Neural cell (in vitro differentiated cells): ENCODE measurements around the gene RHO. TPM values are rescaled to one million over a fixed set of nuclear protein-coding genes. Genes with fewer than 3 reads are reported as not detected.

Experiments used
- H2AFZ ChIP-seq: fragments of 200-600, 300-800 bp; sonication (generic), shearing (Covaris generic); 2 replicates; pipeline ENCODE4 v1.6.0; 2014; ENCODE audit warnings: low read depth, mild to moderate bottlenecking, antibody characterized with exemption, low read length, moderate library complexity
- H3F3A ChIP-seq: fragments of 200-600 bp; shearing (Covaris generic); 2 replicates; pipeline ENCODE4 v1.6.1; 2016; ENCODE audit warnings: mild to moderate bottlenecking, moderate library complexity, mixed read lengths, antibody characterized with exemption, low read length; ENCODE audit not compliant: insufficient read depth, poor library complexity, severe bottlenecking
- H3K27ac ChIP-seq: fragments of 200-600, 300-800 bp; sonication (generic), shearing (Covaris generic); 2 replicates; pipeline ENCODE4 v1.5.1; 2014; ENCODE audit warnings: mild to moderate bottlenecking, low read length, moderate library complexity
- H3K27me3 ChIP-seq: fragments of 300-800, 200-600 bp; sonication (generic), shearing (Covaris generic); 2 replicates; pipeline ENCODE4 v1.6.0; 2014; ENCODE audit warnings: mild to moderate bottlenecking, low read depth, low read length, moderate library complexity; ENCODE audit not compliant: insufficient read depth
- H3K36me3 ChIP-seq: fragments of 300-800, 200-600 bp; sonication (generic), shearing (Covaris generic); 2 replicates; pipeline ENCODE4 v1.5.1; 2014; ENCODE audit warnings: mild to moderate bottlenecking, antibody characterized with exemption, low read length, moderate library complexity; ENCODE audit not compliant: insufficient read depth
- H3K4me2 ChIP-seq: fragments of 300-800, 200-600 bp; sonication (generic), shearing (Covaris generic); 2 replicates; pipeline ENCODE4 v1.6.0; 2014; ENCODE audit warnings: mild to moderate bottlenecking, low read length
- H3K4me3 ChIP-seq: fragments of 300-800, 200-600 bp; sonication (generic), shearing (Covaris generic); 2 replicates; pipeline ENCODE4 v1.5.1; 2014; ENCODE audit warnings: mild to moderate bottlenecking, low read length, moderate library complexity
- H3K79me2 ChIP-seq: fragments of 200-600 bp; shearing (Covaris generic); replicated peaks from 2 replicates; pipeline ENCODE4 v1.6.0; 2014; ENCODE audit warnings: mild to moderate bottlenecking, low read length, moderate library complexity; ENCODE audit not compliant: insufficient read depth
- H3K9ac ChIP-seq: fragments of 300-800, 200-600 bp; sonication (generic), shearing (Covaris generic); 2 replicates; pipeline ENCODE4 v1.6.1; 2016; ENCODE audit warnings: mild to moderate bottlenecking, low read length, mixed read lengths
- H3K9me2 ChIP-seq: fragments of 200-600 bp; shearing (Covaris generic); 2 replicates; pipeline ENCODE4 v1.6.1; 2016; ENCODE audit warnings: mild to moderate bottlenecking, low read length, mixed read lengths; ENCODE audit not compliant: insufficient read depth
- H3K9me3 ChIP-seq: fragments of 200-600, 300-800 bp; sonication (generic), shearing (Covaris generic); 2 replicates; pipeline ENCODE4 v1.6.1; 2016; ENCODE audit warnings: mild to moderate bottlenecking, mixed run types, low read length, moderate library complexity, mixed read lengths
- H4K20me1 ChIP-seq: fragments of 200-600 bp; shearing (Covaris generic); 2 replicates; pipeline ENCODE4 v1.6.1; 2016; ENCODE audit warnings: mild to moderate bottlenecking, mixed run types; ENCODE audit not compliant: insufficient read depth
- EP300 ChIP-seq: fragments of 450-650 bp; conservative IDR thresholded peaks from 2 replicates; pipeline ENCODE4 v1.6.1; 2014; ENCODE audit warnings: antibody characterized with exemption, mild to moderate bottlenecking, moderate library complexity; ENCODE audit not compliant: poor library complexity, severe bottlenecking
- EZH2 ChIP-seq: fragments of 200-600, 300-800 bp; shearing (Covaris generic), sonication (generic); IDR thresholded peaks from 2 replicates; pipeline ENCODE4 v1.6.1; 2014; ENCODE audit warnings: antibody characterized with exemption, low read length, borderline replicate concordance, mild to moderate bottlenecking; ENCODE audit not compliant: insufficient read depth, poor library complexity, severe bottlenecking
- MXI1 ChIP-seq: fragments of 450-650 bp; conservative IDR thresholded peaks from 2 replicates; pipeline ENCODE4 v1.6.1; 2014; ENCODE audit warnings: antibody characterized with exemption, mild to moderate bottlenecking; ENCODE audit not compliant: poor library complexity, severe bottlenecking
- POLR2AphosphoS5 ChIP-seq: IDR thresholded peaks from 2 replicates; pipeline ENCODE4 v1.6.1; 2012
- RAD21 ChIP-seq: fragments of 450-650 bp; conservative IDR thresholded peaks from 2 replicates; pipeline ENCODE4 v1.6.1; 2014; ENCODE audit warnings: antibody characterized with exemption, mild to moderate bottlenecking, moderate library complexity
- SMC3 ChIP-seq: fragments of 450-650 bp; conservative IDR thresholded peaks from 2 replicates; pipeline ENCODE4 v1.6.1; 2014; ENCODE audit warnings: antibody characterized with exemption, mild to moderate bottlenecking, moderate library complexity; ENCODE audit not compliant: poor library complexity
- TAF1 ChIP-seq: IDR thresholded peaks from 2 replicates; pipeline ENCODE4 v1.6.1; 2012; ENCODE audit warnings: low read depth
- polyA plus RNA-seq: library from polyadenylated mRNA; depleted of rRNA; stranded (reverse); fragments of >200 nt; gene quantifications from 2 replicates; pipeline ENCODE4 v1.2.3, GENCODE V29; 2014
- TF ChIP-seq, protein P1 (sequence below): fragments of 450-650 bp; IDR thresholded peaks from 2 replicates; pipeline ENCODE4 v1.5.1; 2014; ENCODE audit warnings: antibody characterized with exemption, mild to moderate bottlenecking, moderate library complexity; ENCODE audit not compliant: poor library complexity, severe bottlenecking
- TF ChIP-seq, protein P2 (sequence below): IDR thresholded peaks from 2 replicates; pipeline ENCODE4 v1.6.1; 2012; ENCODE audit warnings: borderline replicate concordance

Gene RHO
- polyA plus RNA-seq, 1 donor from 2014 or later, result not detected

DNA sequence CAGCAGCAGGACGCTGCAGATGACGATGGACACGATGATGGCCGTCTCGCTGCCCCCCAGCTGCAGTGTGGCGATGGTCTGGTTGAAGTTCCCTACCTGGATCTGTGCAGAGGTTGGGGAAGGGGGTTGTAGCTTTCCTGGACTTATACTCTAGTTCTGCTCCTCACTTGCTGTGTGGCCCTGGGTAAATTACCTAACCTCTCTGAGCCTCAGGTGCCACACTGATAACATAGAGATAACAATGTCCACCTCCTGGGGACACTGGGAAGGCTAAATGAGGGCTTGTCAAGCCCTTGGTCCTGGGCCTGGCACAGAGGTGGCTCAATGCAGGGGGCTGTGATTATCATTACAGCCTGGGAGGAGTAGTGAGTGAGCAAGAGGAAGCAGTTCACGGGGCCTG, 41.4 kb downstream of the RHO start:
- Histone ChIP-seq H3F3A (no peaks in the 10 kb centered on the region), H3K9me3 (no peaks in the 10 kb centered on the region), H4K20me1 (no peaks in the 10 kb centered on the region), H3K79me2 (no peaks in the 10 kb centered on the region), H3K36me3 (no peaks in the 10 kb centered on the region), H3K4me2 (no peak overlapping the region), H3K27ac (no peak overlapping the region), H3K27me3 (no peaks in the 10 kb centered on the region), H3K4me3 (no peak overlapping the region), H3K9me2 (no peaks in the 10 kb centered on the region), H2AFZ (no peak overlapping the region), H3K9ac (no peak overlapping the region)
- TF ChIP-seq EP300 (no peak), MXI1 (no peak), POLR2AphosphoS5 (no peak), RAD21 (no peak), TAF1 (no peak), SMC3 (no peak), EZH2 (no peak)
- TF ChIP-seq, protein P1, sequence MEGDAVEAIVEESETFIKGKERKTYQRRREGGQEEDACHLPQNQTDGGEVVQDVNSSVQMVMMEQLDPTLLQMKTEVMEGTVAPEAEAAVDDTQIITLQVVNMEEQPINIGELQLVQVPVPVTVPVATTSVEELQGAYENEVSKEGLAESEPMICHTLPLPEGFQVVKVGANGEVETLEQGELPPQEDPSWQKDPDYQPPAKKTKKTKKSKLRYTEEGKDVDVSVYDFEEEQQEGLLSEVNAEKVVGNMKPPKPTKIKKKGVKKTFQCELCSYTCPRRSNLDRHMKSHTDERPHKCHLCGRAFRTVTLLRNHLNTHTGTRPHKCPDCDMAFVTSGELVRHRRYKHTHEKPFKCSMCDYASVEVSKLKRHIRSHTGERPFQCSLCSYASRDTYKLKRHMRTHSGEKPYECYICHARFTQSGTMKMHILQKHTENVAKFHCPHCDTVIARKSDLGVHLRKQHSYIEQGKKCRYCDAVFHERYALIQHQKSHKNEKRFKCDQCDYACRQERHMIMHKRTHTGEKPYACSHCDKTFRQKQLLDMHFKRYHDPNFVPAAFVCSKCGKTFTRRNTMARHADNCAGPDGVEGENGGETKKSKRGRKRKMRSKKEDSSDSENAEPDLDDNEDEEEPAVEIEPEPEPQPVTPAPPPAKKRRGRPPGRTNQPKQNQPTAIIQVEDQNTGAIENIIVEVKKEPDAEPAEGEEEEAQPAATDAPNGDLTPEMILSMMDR, result no peak
- TF ChIP-seq, protein P2, sequence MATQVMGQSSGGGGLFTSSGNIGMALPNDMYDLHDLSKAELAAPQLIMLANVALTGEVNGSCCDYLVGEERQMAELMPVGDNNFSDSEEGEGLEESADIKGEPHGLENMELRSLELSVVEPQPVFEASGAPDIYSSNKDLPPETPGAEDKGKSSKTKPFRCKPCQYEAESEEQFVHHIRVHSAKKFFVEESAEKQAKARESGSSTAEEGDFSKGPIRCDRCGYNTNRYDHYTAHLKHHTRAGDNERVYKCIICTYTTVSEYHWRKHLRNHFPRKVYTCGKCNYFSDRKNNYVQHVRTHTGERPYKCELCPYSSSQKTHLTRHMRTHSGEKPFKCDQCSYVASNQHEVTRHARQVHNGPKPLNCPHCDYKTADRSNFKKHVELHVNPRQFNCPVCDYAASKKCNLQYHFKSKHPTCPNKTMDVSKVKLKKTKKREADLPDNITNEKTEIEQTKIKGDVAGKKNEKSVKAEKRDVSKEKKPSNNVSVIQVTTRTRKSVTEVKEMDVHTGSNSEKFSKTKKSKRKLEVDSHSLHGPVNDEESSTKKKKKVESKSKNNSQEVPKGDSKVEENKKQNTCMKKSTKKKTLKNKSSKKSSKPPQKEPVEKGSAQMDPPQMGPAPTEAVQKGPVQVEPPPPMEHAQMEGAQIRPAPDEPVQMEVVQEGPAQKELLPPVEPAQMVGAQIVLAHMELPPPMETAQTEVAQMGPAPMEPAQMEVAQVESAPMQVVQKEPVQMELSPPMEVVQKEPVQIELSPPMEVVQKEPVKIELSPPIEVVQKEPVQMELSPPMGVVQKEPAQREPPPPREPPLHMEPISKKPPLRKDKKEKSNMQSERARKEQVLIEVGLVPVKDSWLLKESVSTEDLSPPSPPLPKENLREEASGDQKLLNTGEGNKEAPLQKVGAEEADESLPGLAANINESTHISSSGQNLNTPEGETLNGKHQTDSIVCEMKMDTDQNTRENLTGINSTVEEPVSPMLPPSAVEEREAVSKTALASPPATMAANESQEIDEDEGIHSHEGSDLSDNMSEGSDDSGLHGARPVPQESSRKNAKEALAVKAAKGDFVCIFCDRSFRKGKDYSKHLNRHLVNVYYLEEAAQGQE, result no peak

DNA sequence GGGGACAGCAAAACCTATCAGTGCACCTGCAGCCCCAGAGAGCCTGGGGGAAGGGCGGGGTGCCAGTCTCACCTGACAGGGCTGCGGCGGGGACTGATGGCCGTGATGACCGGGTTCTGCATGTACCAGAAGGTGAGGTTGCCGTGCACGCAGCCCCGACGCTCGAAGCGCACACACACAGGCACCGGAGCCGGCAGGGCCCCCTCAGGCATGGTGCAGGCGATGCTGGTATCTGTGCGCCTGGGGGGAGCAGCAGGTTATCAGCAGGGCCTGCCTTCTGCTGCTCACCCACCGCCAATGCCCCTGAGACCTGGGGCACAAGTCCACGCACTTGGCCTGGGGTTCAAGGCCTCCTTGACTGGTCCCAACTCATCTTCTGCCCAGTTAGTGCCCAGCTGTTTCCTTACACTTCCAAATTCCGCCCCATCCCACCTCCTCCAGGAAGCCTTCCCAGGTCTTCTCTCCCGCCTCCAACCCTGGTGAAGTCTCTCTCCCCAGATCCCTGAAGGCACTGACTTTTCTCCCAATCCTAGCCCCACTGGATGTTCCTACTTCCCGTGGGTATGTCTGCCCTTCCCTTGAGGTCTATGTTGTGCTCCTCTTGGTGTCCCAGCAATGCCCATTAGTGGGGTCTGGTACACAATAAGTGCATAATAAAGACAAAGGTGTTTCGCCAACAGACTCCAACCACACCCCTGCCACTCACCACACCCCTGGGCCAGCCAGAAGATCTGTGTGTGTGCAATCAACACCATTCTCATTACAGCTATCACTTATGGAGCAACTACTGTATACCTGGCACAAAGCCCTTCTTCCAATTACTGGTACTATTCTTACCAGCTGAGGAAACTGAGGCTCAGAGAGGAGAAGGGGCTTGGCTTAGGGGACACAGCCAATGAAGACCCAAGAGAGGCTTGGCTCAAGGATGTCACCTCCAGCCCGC, 43.4 kb downstream of the RHO start:
- Histone ChIP-seq H3K36me3 (no peaks in the 10 kb centered on the region), H3K9me3 (no peaks in the 10 kb centered on the region), H3F3A (no peaks in the 10 kb centered on the region), H2AFZ (no peak overlapping the region), H3K9ac (no peak overlapping the region), H3K79me2 (no peaks in the 10 kb centered on the region), H3K9me2 (no peaks in the 10 kb centered on the region), H3K4me2 (no peak overlapping the region), H3K27ac (no peak overlapping the region), H3K27me3 (no peaks in the 10 kb centered on the region), H4K20me1 (no peaks in the 10 kb centered on the region), H3K4me3 (no peak overlapping the region)
- no peak for TF ChIP-seq RAD21
- TF ChIP-seq POLR2AphosphoS5, result no peak
- no peak for TF ChIP-seq EZH2
- no peak for TF ChIP-seq MXI1
- TF ChIP-seq, protein P2, result no peak
- TF ChIP-seq TAF1, result no peak
- no peak for TF ChIP-seq EP300
- TF ChIP-seq, protein P1, result no peak
- TF ChIP-seq SMC3, result no peak
